ACC112 (cell line): ENCODE measurements around the gene UNC5CL.

Source experiments
- H2AFZ ChIP-seq: fragments of 200-600 bp; sonication (generic); one replicate; pipeline ENCODE4 v1.6.0; 2017; ENCODE audit warnings: antibody characterized with exemption, low read length; ENCODE audit not compliant: unreplicated experiment
- H3K27ac ChIP-seq: fragments of 200-600 bp; sonication (generic); 2 replicates; pipeline ENCODE4 v1.5.1; 2014; ENCODE audit warnings: low read depth, mild to moderate bottlenecking, antibody characterized with exemption, low read length, moderate library complexity
- H3K27me3 ChIP-seq: fragments of 200-600 bp; sonication (generic); 2 replicates; pipeline ENCODE4 v1.6.1; 2014; ENCODE audit warnings: mild to moderate bottlenecking, antibody characterized with exemption, low read length, moderate library complexity, mixed read lengths; ENCODE audit not compliant: insufficient read depth
- H3K36me3 ChIP-seq: fragments of 200-600 bp; sonication (generic); 2 replicates; pipeline ENCODE4 v1.6.1; 2016; ENCODE audit warnings: mild to moderate bottlenecking, antibody characterized with exemption, low read length, moderate library complexity, mixed read lengths; ENCODE audit not compliant: insufficient read depth
- H3K4me1 ChIP-seq: fragments of 200-600 bp; sonication (generic); one replicate; pipeline ENCODE4 v1.6.1; 2016; ENCODE audit warnings: low read length, mixed read lengths; ENCODE audit not compliant: insufficient read depth, unreplicated experiment, control insufficient read depth
- H3K4me3 ChIP-seq: fragments of 200-600 bp; sonication (generic); 2 replicates; pipeline ENCODE4 v1.5.1; 2014; ENCODE audit warnings: mild to moderate bottlenecking, low read depth, low read length
- H3K79me2 ChIP-seq: fragments of 200-600 bp; sonication (generic); one replicate; pipeline ENCODE4 v1.6.0; 2016; ENCODE audit warnings: low read length; ENCODE audit not compliant: control insufficient read depth, unreplicated experiment, insufficient read depth

Gene UNC5CL, protein sequence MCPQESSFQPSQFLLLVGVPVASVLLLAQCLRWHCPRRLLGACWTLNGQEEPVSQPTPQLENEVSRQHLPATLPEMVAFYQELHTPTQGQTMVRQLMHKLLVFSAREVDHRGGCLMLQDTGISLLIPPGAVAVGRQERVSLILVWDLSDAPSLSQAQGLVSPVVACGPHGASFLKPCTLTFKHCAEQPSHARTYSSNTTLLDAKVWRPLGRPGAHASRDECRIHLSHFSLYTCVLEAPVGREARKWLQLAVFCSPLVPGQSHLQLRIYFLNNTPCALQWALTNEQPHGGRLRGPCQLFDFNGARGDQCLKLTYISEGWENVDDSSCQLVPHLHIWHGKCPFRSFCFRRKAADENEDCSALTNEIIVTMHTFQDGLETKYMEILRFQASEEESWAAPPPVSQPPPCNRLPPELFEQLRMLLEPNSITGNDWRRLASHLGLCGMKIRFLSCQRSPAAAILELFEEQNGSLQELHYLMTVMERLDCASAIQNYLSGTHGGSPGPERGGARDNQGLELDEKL

GRCh38 chr6:41039060-41039998 is at the start of gene UNC5CL:
UNC5CL (minus strand) TSS chr6:41039221; CDS start chr6:41035074, 4,147 bp downstream.
- Histone ChIP-seq H3K36me3 (no peaks in the 10 kb centered on the region), H3K27ac (no peak within 1 kb of the TSS), H3K27me3 (peaks cover 21% of the 10 kb centered on the region), H3K79me2 (no peaks in the 10 kb centered on the region), H3K4me1 (peaks cover 10% of the 10 kb centered on the region), H2AFZ (no peak within 1 kb of the TSS), H3K4me3 (no peak within 1 kb of the TSS)

- no peaks in the 10 kb centered on the region for H3K27me3 ChIP-seq
- no peak overlapping the region for H2AFZ ChIP-seq
- H3K79me2 ChIP-seq: no peaks in the 10 kb centered on the region
- no peaks in the 10 kb centered on the region for H3K4me1 ChIP-seq
- peaks cover 33% of the 10 kb centered on the region for H3K36me3 ChIP-seq
- no peak overlapping the region for H3K4me3 ChIP-seq
- H3K27ac ChIP-seq: no peak overlapping the region
Observed at GRCh38 chr6:41088451-41088850, 49.4 kb upstream of the UNC5CL start.

DNA sequence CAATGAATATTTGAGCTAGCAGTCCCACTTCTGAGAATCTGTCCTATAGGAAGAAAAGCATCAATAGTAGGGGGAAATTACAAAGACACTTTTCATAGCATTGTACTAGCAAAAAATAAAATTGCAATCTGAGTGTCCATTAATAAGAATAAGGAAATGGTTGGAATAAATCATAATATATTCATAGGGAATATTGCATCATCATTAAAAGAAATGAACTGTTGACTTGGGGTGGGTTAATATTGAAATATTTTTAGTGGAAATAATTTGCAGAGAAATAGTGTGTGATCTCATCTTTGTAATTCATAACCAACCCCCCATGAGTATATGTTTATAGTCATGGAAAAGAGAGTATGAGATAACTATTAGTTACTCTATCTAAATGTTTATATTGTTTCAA is 46.2 kb upstream of the UNC5CL start:
- H3K27me3 ChIP-seq: no peaks in the 10 kb centered on the region
- no peak overlapping the region for H2AFZ ChIP-seq
- no peak overlapping the region for H3K27ac ChIP-seq
- H3K36me3 ChIP-seq: peaks cover 26% of the 10 kb centered on the region
- H3K4me1 ChIP-seq: no peaks in the 10 kb centered on the region
- H3K4me3 ChIP-seq: no peak overlapping the region
- H3K79me2 ChIP-seq: no peaks in the 10 kb centered on the region

- no peaks in the 10 kb centered on the region for H3K27me3 ChIP-seq
- H3K79me2 ChIP-seq: peaks cover 9% of the 10 kb centered on the region
- no peak overlapping the region for H3K27ac ChIP-seq
- no peaks in the 10 kb centered on the region for H3K4me1 ChIP-seq
- no peak overlapping the region for H2AFZ ChIP-seq
- H3K36me3 ChIP-seq: peaks cover 32% of the 10 kb centered on the region
- H3K4me3 ChIP-seq: no peak overlapping the region
Observed at GRCh38 chr6:41083072-41083471, 44.1 kb upstream of the UNC5CL start.

DNA sequence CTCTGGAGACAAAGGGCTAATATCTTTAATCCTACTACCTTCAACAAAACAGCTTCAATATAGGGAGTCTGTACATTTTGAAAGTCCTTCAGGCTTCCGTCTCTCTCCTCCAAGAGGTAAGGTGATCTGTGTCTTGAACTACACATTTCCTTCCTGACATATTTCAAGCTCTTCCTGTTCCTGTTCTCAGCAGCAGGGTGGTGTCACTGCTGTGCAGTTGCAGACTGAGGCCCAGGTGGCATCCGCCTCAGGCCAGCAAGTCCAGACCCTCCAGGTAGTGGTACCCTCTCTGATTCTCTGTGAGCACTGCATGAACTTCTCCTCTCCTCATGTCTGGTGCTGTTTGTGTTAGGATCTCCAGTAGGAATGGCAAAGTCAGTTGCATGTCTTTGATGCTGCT is 41.6 kb upstream of the UNC5CL start:
- H2AFZ ChIP-seq: no peak overlapping the region
- peaks cover 34% of the 10 kb centered on the region for H3K79me2 ChIP-seq
- H3K27ac ChIP-seq: no peak overlapping the region
- H3K36me3 ChIP-seq: peaks cover 25% of the 10 kb centered on the region
- H3K4me1 ChIP-seq: peaks cover 7% of the 10 kb centered on the region
- no peaks in the 10 kb centered on the region for H3K27me3 ChIP-seq
- no peak overlapping the region for H3K4me3 ChIP-seq

GRCh38 chr6:41079080-41079479 is 40.1 kb upstream of the UNC5CL start:
- Histone ChIP-seq H3K4me1 (peaks cover 19% of the 10 kb centered on the region), H3K27ac (no peak overlapping the region), H3K4me3 (no peak overlapping the region), H3K27me3 (no peaks in the 10 kb centered on the region), H3K36me3 (peaks cover 24% of the 10 kb centered on the region), H3K79me2 (peaks cover 49% of the 10 kb centered on the region), H2AFZ (no peak overlapping the region)

DNA sequence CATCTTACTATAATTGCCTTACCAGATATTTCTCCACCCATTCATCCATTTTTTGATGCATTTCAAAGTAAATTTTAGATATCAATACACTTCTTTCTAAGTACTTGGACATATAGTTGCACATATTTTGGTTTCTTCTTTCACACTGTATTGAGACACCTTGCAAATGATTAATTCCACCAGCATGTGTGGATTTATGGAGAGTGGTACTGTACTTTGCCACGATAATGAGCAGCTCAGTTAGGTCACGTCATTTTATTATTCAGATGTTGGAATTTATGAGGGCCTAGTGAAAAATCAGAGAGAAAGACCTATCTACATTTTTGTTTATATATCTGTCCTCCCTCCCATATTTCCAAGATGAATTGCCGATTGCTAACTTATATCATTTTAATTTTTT is 39.1 kb upstream of the UNC5CL start:
- H3K4me1 ChIP-seq: peaks cover 19% of the 10 kb centered on the region
- peaks cover 55% of the 10 kb centered on the region for H3K79me2 ChIP-seq
- H3K4me3 ChIP-seq: no peak overlapping the region
- no peak overlapping the region for H2AFZ ChIP-seq
- H3K27me3 ChIP-seq: no peaks in the 10 kb centered on the region
- H3K36me3 ChIP-seq: peaks cover 17% of the 10 kb centered on the region
- no peak overlapping the region for H3K27ac ChIP-seq

- Histone ChIP-seq H3K36me3 (peaks cover 17% of the 10 kb centered on the region), H2AFZ (no peak overlapping the region)
Observed at GRCh38 chr6:41077536-41077935, 38.5 kb upstream of the UNC5CL start.

DNA sequence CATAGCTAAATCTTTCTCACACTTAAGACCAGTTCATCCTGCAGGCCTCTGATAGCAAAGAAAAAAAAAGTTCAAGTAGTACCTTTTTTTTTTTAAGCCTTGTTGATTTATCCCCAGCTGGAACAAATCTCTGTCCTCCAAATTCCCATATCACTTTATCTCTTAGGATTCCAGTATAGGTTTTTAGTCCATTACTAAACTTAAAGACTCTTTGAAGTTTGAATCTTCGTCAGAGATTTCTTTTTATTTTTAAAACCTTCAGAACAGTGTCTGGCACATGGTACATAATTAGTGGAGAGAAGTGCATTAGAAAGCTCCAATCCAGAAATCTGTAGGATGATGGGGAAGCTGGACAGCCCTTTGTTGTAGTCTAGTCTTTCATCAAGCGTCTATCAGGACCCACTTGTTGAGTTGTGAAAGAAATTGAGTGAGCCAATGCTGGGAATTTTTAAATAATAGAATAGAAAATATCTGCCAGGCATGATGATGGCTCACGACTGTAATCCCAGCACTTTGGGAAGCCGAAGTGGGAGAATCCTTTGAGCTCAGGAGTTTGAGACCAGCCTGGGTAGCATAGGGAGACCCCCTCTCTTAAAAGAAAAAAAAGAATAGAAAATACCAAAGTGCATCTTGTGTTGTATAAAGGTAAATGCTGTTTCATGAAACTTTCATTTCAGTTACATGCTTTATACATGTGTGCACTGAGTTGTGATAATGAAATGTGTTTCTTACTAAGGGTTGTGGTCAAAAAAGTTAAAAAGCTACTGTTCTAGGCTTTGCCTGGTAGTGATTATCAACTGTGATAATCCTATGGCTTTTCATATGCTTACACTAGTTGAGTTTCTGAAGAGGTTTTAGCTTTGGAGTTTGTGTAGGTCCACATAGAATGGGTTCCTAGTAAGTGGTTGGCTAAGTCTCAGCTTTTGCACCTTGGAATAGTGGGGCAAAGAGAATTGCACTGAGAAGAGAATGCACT is 36.9 kb upstream of the UNC5CL start:
- H3K27ac ChIP-seq: no peak overlapping the region
- peaks cover 58% of the 10 kb centered on the region for H3K79me2 ChIP-seq
- peaks cover 13% of the 10 kb centered on the region for H3K36me3 ChIP-seq
- H3K27me3 ChIP-seq: no peaks in the 10 kb centered on the region
- peak overlapping the region; percentile 78; the same call in 1 of the 2 replicates for H3K4me3 ChIP-seq
- peaks cover 21% of the 10 kb centered on the region for H3K4me1 ChIP-seq
- H2AFZ ChIP-seq: no peak overlapping the region

More at GRCh38 chr6:41077536-41077935, 38.5 kb upstream of the UNC5CL start:
- peaks cover 55% of the 10 kb centered on the region for H3K79me2 ChIP-seq
- no peak overlapping the region for H3K27ac ChIP-seq
- H3K4me1 ChIP-seq: peaks cover 19% of the 10 kb centered on the region
- no peak overlapping the region for H3K4me3 ChIP-seq
- no peaks in the 10 kb centered on the region for H3K27me3 ChIP-seq
